Right lobe of liver (tissue), 6 donors: ENCODE measurements around the gene EML4. TPM values are rescaled to one million over a fixed set of nuclear protein-coding genes. Genes with fewer than 3 reads are reported as not detected.

Experiments used
- ATAC-seq, 4 donors: fragments of 200-7000 bp; cut with Tn5 transposase; one replicate each; pipeline ENCODE4 v1.9.1; 2020; ENCODE audit warnings: mild to moderate bottlenecking in 4 of 4, moderate library complexity in 4 of 4
- DNase-seq, 3 donors: peaks; one replicate each; pipeline ENCODE4 v3.0.0-alpha.2; 2020
- H3K27ac ChIP-seq, 3 donors: fragments of 200-600 bp; one replicate each; pipeline ENCODE4 v1.8.0; 2022
- H3K27me3 ChIP-seq, 2 donors: fragments of 200-600 bp; one replicate each; pipeline ENCODE4 v1.8.0; 2022
- H3K36me3 ChIP-seq, 4 donors: fragments of 200-600 bp; sonication (generic) in 1 of 4; one replicate each; pipeline versions ENCODE4 v1.5.1 to v1.8.0; 2017 to 2022; ENCODE audit warnings: control low read depth in 1 of 4
- H3K4me1 ChIP-seq, 4 donors: fragments of 200-600 bp; sonication (generic) in 1 of 4; one replicate each; pipeline versions ENCODE4 v1.5.1 to v1.8.0; 2017 to 2022; ENCODE audit warnings: control low read depth in 1 of 4
- H3K4me3 ChIP-seq, 3 donors: fragments of 200-600 bp; one replicate each; pipeline ENCODE4 v1.8.0; 2022
- H3K9me3 ChIP-seq, 4 donors: fragments of 200-600 bp; sonication (generic) in 1 of 4; one replicate each; pipeline versions ENCODE4 v1.5.1 to v1.8.0; 2017 to 2022; ENCODE audit warnings: control low read depth in 1 of 4
- POLR2A ChIP-seq: fragments of 450-650 bp; IDR thresholded peaks from one replicate; pipeline ENCODE4 v1.6.1; 2017; ENCODE audit warnings: antibody characterized with exemption, mild to moderate bottlenecking
- WGBS: methylation state at CpG from one replicate; pipeline ENCODE4 v1.1.6; 2018; ENCODE audit warnings: low coverage, low lambda C conversion rate; ENCODE audit not compliant: insufficient coverage; ENCODE audit errors: missing lambda C conversion rate; 5-methylcytosine and 5-hydroxymethylcytosine counted together
- intact Hi-C, 2 donors: fragments of 100-400 bp; cut with DNase I; formaldehyde crosslinking; loops; one replicate each; pipeline versions ENCODE4 v1.11.2 to v1.14.1; 2022
- total RNA-seq, 6 experiments: library from RNA; depleted of rRNA in 2 of 6; stranded (reverse); fragments of >200 nt in 2 of 6; fragmentation: NEBNext Ultra II Directional in 3 of 6; extraction: Animal tissue kit (Norgen Biotek cat#: 25700) in 3 of 6; gene quantifications; one replicate each; pipeline versions ENCODE4 v1.1.0 to v1.2.4, GENCODE V29; 2016 to 2023
- TF ChIP-seq, protein P1 (sequence below), 4 donors: fragments of 200-600 bp in 3 of 4; fragments of 450-650 bp in 1 of 4; IDR thresholded peaks; one replicate each; pipeline versions ENCODE4 v1.5.1 to v1.8.0; 2016 to 2022; ENCODE audit warnings: antibody characterized with exemption in 4 of 4, mild to moderate bottlenecking in 2 of 4
- donor health status: DM: no; HTN: yes; CAD: no.
- donor health status: DM: no; HTN: no; CAD: no.
- donor health status: DM: no; HTN: no; CAD: no.
- donor health status: DM: no; HTN: yes; CAD: no.
- donor health status: DM: no; HTN: yes; CAD: no.

EML4 gene
- total RNA-seq, 6 experiments from 2014 or later, result 28.3 to 55.7 (median 36.7) TPM

- ATAC-seq, result no peak
- peaks cover 0 to 16% (median 7%) of the 10 kb centered on the region in 4 donors for H3K36me3 ChIP-seq
- TF ChIP-seq, protein P1, sequence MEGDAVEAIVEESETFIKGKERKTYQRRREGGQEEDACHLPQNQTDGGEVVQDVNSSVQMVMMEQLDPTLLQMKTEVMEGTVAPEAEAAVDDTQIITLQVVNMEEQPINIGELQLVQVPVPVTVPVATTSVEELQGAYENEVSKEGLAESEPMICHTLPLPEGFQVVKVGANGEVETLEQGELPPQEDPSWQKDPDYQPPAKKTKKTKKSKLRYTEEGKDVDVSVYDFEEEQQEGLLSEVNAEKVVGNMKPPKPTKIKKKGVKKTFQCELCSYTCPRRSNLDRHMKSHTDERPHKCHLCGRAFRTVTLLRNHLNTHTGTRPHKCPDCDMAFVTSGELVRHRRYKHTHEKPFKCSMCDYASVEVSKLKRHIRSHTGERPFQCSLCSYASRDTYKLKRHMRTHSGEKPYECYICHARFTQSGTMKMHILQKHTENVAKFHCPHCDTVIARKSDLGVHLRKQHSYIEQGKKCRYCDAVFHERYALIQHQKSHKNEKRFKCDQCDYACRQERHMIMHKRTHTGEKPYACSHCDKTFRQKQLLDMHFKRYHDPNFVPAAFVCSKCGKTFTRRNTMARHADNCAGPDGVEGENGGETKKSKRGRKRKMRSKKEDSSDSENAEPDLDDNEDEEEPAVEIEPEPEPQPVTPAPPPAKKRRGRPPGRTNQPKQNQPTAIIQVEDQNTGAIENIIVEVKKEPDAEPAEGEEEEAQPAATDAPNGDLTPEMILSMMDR (IDR thresholded peaks at IDR 0.05), result no peak
- no peak for TF ChIP-seq POLR2A
- H3K4me3 ChIP-seq, result no peak overlapping the region
- intact Hi-C loops, result no loop called here
- peaks cover 0 to 19% (median 3%) of the 10 kb centered on the region in 4 donors for H3K4me1 ChIP-seq
- DNase-seq, result no peak
- no peaks in the 10 kb centered on the region for H3K9me3 ChIP-seq
- no peaks in the 10 kb centered on the region for H3K27me3 ChIP-seq
- 79% methylated on average over 2 of the region's 2 CpGs for WGBS
- no peak overlapping the region for H3K27ac ChIP-seq
These were observed 155.8 kb downstream of the EML4 start for GRCh38 chr2:42324949-42325348.

DNA sequence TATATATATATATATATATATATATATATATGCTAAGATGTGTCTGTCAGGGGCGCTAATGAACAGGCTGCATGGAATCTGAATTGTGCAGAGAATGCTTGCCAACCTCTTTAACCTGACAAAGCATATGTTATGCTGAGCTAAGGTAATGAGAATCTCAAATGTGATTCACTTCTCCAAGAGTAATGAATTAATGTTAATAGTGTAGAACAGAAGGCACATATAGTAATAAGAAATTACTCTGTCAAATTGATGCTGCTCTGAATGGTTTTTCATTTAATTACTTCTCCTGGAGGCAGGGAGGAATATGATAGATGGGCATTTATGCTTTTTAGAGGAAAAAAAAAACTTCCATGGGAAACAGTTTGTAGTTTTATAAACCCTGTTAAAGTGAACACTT, 156.5 kb downstream of the EML4 start:
- H3K27ac ChIP-seq, result no peak overlapping the region
- H3K27me3 ChIP-seq, result no peaks in the 10 kb centered on the region
- H3K4me1 ChIP-seq, result peaks cover 0 to 19% (median 3%) of the 10 kb centered on the region in 4 donors
- DNase-seq (no peak), ATAC-seq (no peak)
- peaks cover 0 to 22% (median 12%) of the 10 kb centered on the region in 4 donors for H3K36me3 ChIP-seq
- H3K4me3 ChIP-seq, result no peak overlapping the region
- 90% methylated on average over 1 of the region's 1 CpG for WGBS
- intact Hi-C loops, result no loop called here
- TF ChIP-seq POLR2A, result no peak
- TF ChIP-seq, protein P1 (IDR thresholded peaks at IDR 0.05), result no peak
- H3K9me3 ChIP-seq, result no peaks in the 10 kb centered on the region

DNA sequence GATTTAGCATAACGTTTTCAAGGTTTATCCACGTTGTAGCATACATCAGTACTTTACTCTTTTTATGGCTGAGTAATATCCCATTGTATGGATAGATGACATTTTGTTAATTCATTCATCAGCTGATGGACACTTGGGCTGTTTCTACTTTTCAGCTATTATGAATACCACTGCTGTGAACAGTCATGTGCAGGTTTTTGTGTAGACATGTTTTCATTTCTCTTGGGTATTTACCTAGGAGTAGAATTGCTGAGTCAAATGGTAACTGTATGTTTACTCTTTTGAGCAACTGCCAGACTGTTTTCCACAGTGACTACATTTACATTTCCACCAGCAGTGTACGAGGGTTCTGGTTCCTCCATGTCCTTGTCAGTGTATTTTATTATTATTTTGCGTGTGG, 158.0 kb downstream of the EML4 start:
- Histone ChIP-seq H3K27me3 (no peaks in the 10 kb centered on the region), H3K36me3 (peaks cover 4 to 36% (median 18%) of the 10 kb centered on the region in 4 donors), H3K27ac (peak overlapping the region in 2 of 3 donors; percentile 45 to 52), H3K4me1 (peaks cover 0 to 19% (median 3%) of the 10 kb centered on the region in 4 donors), H3K9me3 (no peaks in the 10 kb centered on the region), H3K4me3 (no peak overlapping the region)
- ATAC-seq, result peak; percentile 89 to 93 (median 93)
- DNase-seq, result no peak
- 23% methylated on average over 4 of the region's 4 CpGs for WGBS
- intact Hi-C loops, result no loop called here
- TF ChIP-seq, protein P1 (IDR thresholded peaks at IDR 0.05), result no peak
- no peak for TF ChIP-seq POLR2A

DNA sequence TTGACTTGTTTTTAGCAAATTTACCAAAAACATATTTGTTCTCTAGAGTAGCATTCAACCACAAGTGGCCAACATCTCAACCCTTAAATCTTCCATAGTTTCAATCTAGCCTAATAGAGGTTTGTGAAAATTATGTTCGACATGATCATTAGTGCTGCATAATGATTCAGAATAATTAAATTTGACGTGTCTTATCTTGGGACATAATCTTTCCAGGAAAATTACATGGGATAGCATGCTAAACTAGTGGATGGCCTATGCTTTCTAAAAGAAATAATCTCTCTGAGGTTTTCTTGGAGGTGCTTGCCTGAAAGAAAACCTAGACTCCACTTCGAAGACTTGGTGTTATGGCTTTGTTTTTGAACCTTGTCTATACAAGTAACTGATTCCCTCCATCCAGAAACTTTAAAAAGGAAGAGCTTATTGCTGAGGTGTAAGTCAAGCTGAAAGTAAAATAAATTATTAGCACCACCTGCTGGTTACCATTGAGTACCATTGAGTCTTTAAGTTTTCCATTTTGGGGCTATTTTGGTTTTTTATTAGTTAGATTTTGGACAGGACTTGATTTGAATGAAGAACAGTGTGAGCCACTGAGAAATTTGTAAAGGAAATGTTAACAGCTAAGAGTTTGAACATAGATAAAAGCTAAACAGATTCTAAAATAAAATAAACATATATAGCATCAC, 159.1 kb downstream of the EML4 start:
- Histone ChIP-seq H3K36me3 (peaks cover 4 to 47% (median 19%) of the 10 kb centered on the region in 4 donors), H3K27ac (no peak overlapping the region), H3K27me3 (no peaks in the 10 kb centered on the region), H3K4me1 (peaks cover 0 to 19% (median 3%) of the 10 kb centered on the region in 4 donors), H3K4me3 (no peak overlapping the region), H3K9me3 (no peaks in the 10 kb centered on the region)
- WGBS, result 59% methylated on average over 3 of the region's 3 CpGs
- intact Hi-C loops, result no loop called here
- TF ChIP-seq, protein P1 (IDR thresholded peaks at IDR 0.05), result peak; percentile 27 to 58 (median 46)
- no peak for TF ChIP-seq POLR2A
- ATAC-seq, result peak in 3 of 4 donors; percentile 35 to 67 (median 51)
- no peak for DNase-seq
